ENCODE data around the gene DNMT1. TPM values are rescaled to one million over a fixed set of nuclear protein-coding genes. Genes with fewer than 3 reads are reported as not detected.
"Not testable (repeated sequence)": the region's sequence is repeated elsewhere in the genome, so short reads cannot be mapped to it uniquely, and the experiment has no call there.

DNMT1 gene
- total RNA-seq, 1 experiment from 2014 or later, result 227 TPM

- no peaks in the 10 kb centered on the region for H3K23me2 ChIP-seq (ENCODE audit: insufficient read length, low read depth, low read length, poor library complexity, severe bottlenecking)
- no peaks in the 10 kb centered on the region for H3K27me3 ChIP-seq (ENCODE audit: insufficient read depth, low read length)
- no peak overlapping the region for H3K4ac ChIP-seq (ENCODE audit: low read depth, low read length)
- H3K36me3 Mint-ChIP-seq (ENCODE audit: insufficient read depth in 1 of 3, low read depth in 3 of 3), result no peaks in the 10 kb centered on the region
- no peaks in the 10 kb centered on the region for H3K79me2 ChIP-seq (ENCODE audit: insufficient read depth, low read length)
- H3K9me3 Mint-ChIP-seq, result no peaks in the 10 kb centered on the region; a peak in 1 of 5 replicates
- no peak overlapping the region for H4K5ac ChIP-seq (ENCODE audit: insufficient read length, low read depth, low read length)
- peak overlapping the region in 1 of 3 experiments; percentile 65; a peak in 1 of 7 replicates for H3K27ac Mint-ChIP-seq
- H2BK12ac ChIP-seq (ENCODE audit: insufficient read length, low read depth, low read length), result no peak overlapping the region
- no peak overlapping the region for H3K4me2 ChIP-seq (ENCODE audit: insufficient read depth, insufficient read length, low read length)
- no peak overlapping the region for H2BK120ac ChIP-seq (ENCODE audit: low read depth, low read length, poor library complexity, severe bottlenecking)
- H3K9me3 ChIP-seq (ENCODE audit: control insufficient read depth, low read depth, low read length), result no peaks in the 10 kb centered on the region
- no peaks in the 10 kb centered on the region for H3K79me1 ChIP-seq (ENCODE audit: insufficient read depth, low read depth, low read length, poor library complexity, severe bottlenecking)
- no peak overlapping the region for H2BK15ac ChIP-seq (ENCODE audit: low read depth, low read length)
- no peaks in the 10 kb centered on the region for H3K4me1 ChIP-seq (ENCODE audit: insufficient read depth, low read length)
- no peak overlapping the region for H3T11ph ChIP-seq (ENCODE audit: low read length)
- no peak overlapping the region for H4K8ac ChIP-seq (replicated peaks; ENCODE audit: insufficient read length, low read depth, low read length)
- H2AK5ac ChIP-seq (ENCODE audit: insufficient read length, low read length), result no peak overlapping the region
- H3K56ac ChIP-seq (ENCODE audit: insufficient read length, low read depth, low read length), result no peak overlapping the region
- H4K20me1 ChIP-seq (ENCODE audit: control insufficient read depth, insufficient read depth, insufficient read length), result no peaks in the 10 kb centered on the region
- no peak for DNase-seq
- no peak overlapping the region for H3K9ac ChIP-seq (ENCODE audit: extremely low read depth, insufficient read length, low read length)
- H2BK5ac ChIP-seq (ENCODE audit: insufficient read length, low read length), result no peak overlapping the region
- no peak overlapping the region for H3K23ac ChIP-seq (ENCODE audit: insufficient read length, low read depth, low read length)
- H3K27ac ChIP-seq (ENCODE audit: insufficient read length, low read depth, low read length), result no peak overlapping the region
- no peak overlapping the region for H3K18ac ChIP-seq (ENCODE audit: insufficient read length, low read depth, low read length)
- H3K4me3 Mint-ChIP-seq, result no peak overlapping the region
- H4K91ac ChIP-seq (ENCODE audit: insufficient read length, low read depth, low read length), result no peak overlapping the region
- no peak overlapping the region for H2BK20ac ChIP-seq (ENCODE audit: low read depth, low read length, poor library complexity, severe bottlenecking)
- no CpG with 5 or more reads among the region's 7 CpGs for WGBS (ENCODE audit: extremely low coverage, insufficient read length, low lambda C conversion rate)
- peaks cover 0 to 4% of the 10 kb centered on the region in 2 experiments; a peak in 1 of 4 replicates for H3K4me1 Mint-ChIP-seq
- no peaks in the 10 kb centered on the region; the same call in 1 of the 2 replicates for H3K27me3 Mint-ChIP-seq (ENCODE audit: low read depth)
- no peak overlapping the region for H2AFZ ChIP-seq (ENCODE audit: low read length)
- no peak overlapping the region for H3K14ac ChIP-seq (ENCODE audit: insufficient read depth, low read length)
- TF ChIP-seq CTCF (conservative IDR thresholded peaks at IDR 0.05), result no peak
These were observed 48.9 kb upstream of the DNMT1 start for GRCh38 chr19:10243606-10244005.

- H4K20me1 ChIP-seq (ENCODE audit: control insufficient read depth, insufficient read depth, insufficient read length); H2BK5ac ChIP-seq (ENCODE audit: insufficient read length, low read length); H3K4me2 ChIP-seq (ENCODE audit: insufficient read depth, insufficient read length, low read length); H3K36me3 Mint-ChIP-seq (ENCODE audit: insufficient read depth in 1 of 3, low read depth in 3 of 3); H3K4me1 Mint-ChIP-seq; H3K56ac ChIP-seq (ENCODE audit: insufficient read length, low read depth, low read length); H2BK120ac ChIP-seq (ENCODE audit: low read depth, low read length, poor library complexity, severe bottlenecking); H2AK5ac ChIP-seq (ENCODE audit: insufficient read length, low read length); H3T11ph ChIP-seq (ENCODE audit: low read length); H3K79me2 ChIP-seq (ENCODE audit: insufficient read depth, low read length); H3K9ac ChIP-seq (ENCODE audit: extremely low read depth, insufficient read length, low read length); H4K91ac ChIP-seq (ENCODE audit: insufficient read length, low read depth, low read length); H3K9me3 ChIP-seq (ENCODE audit: control insufficient read depth, low read depth, low read length); H3K9me3 Mint-ChIP-seq; H3K4ac ChIP-seq (ENCODE audit: low read depth, low read length); H3K4me1 ChIP-seq (ENCODE audit: insufficient read depth, low read length); H2BK15ac ChIP-seq (ENCODE audit: low read depth, low read length); H3K27ac ChIP-seq (ENCODE audit: insufficient read length, low read depth, low read length); H2BK20ac ChIP-seq (ENCODE audit: low read depth, low read length, poor library complexity, severe bottlenecking); H3K27me3 ChIP-seq (ENCODE audit: insufficient read depth, low read length); H4K8ac ChIP-seq (replicated peaks; ENCODE audit: insufficient read length, low read depth, low read length); H3K18ac ChIP-seq (ENCODE audit: insufficient read length, low read depth, low read length); H3K23me2 ChIP-seq (ENCODE audit: insufficient read length, low read depth, low read length, poor library complexity, severe bottlenecking); H3K4me3 Mint-ChIP-seq; H3K27me3 Mint-ChIP-seq (ENCODE audit: low read depth); H2AFZ ChIP-seq (ENCODE audit: low read length); H3K79me1 ChIP-seq (ENCODE audit: insufficient read depth, low read depth, low read length, poor library complexity, severe bottlenecking); H3K14ac ChIP-seq (ENCODE audit: insufficient read depth, low read length); H3K23ac ChIP-seq (ENCODE audit: insufficient read length, low read depth, low read length); H2BK12ac ChIP-seq (ENCODE audit: insufficient read length, low read depth, low read length); DNase-seq; H4K5ac ChIP-seq (ENCODE audit: insufficient read length, low read depth, low read length): not testable (repeated sequence)
- H3K27ac Mint-ChIP-seq, result peak overlapping the region in 1 of 3 experiments; percentile 44; a peak in 1 of 7 replicates
- WGBS (ENCODE audit: extremely low coverage, insufficient read length, low lambda C conversion rate), result no CpG with 5 or more reads among the region's 11 CpGs
These were observed 47.2 kb upstream of the DNMT1 start for GRCh38 chr19:10241826-10242449.

Measured in H9 (cell line).